Ovary (tissue), 9 donors: Measurements from ENCODE around the gene ANO10. TPM values are rescaled to one million over a fixed set of nuclear protein-coding genes. Genes with fewer than 3 reads are reported as not detected.

Experiments
- DNase-seq, 5 donors: peaks; one replicate each; pipeline ENCODE4 v3.0.0-alpha.2; 2019 to 2020
- H3K27ac ChIP-seq, 2 donors: fragments of 200-600 bp; one replicate each; pipeline versions ENCODE4 v1.5.1 to v1.8.0; 2019 to 2022
- H3K27me3 ChIP-seq: fragments of 200-600 bp; one replicate; pipeline ENCODE4 v1.8.0; 2022
- H3K36me3 ChIP-seq: fragments of 200-600 bp; sonication (generic); one replicate; pipeline ENCODE4 v1.5.1; 2019
- H3K4me1 ChIP-seq: one replicate; pipeline ENCODE4 v1.8.1; 2013; ENCODE audit warnings: mild to moderate bottlenecking, moderate library complexity; ENCODE audit not compliant: insufficient read depth
- H3K4me3 ChIP-seq: fragments of 200-600 bp; sonication (generic); one replicate; pipeline ENCODE4 v1.5.1; 2017
- H3K9me3 ChIP-seq, 2 donors: fragments of 200-600 bp in 1 of 2; sonication (generic) in 1 of 2; one replicate each; pipeline versions ENCODE4 v1.5.1 to v1.8.1; 2013 to 2019; ENCODE audit warnings: mild to moderate bottlenecking in 1 of 2, moderate library complexity in 1 of 2
- EP300 ChIP-seq: sonication (generic); formaldehyde crosslinking; IDR thresholded peaks from one replicate; pipeline ENCODE4 v1.6.1; 2017; ENCODE audit warnings: antibody characterized with exemption
- POLR2A ChIP-seq: fragments of 450-650 bp; IDR thresholded peaks from one replicate; pipeline ENCODE4 v1.6.1; 2017; ENCODE audit warnings: antibody characterized with exemption, mild to moderate bottlenecking, moderate library complexity
- WGBS, 3 donors: extraction: QIAGEN DNeasy Blood & Tissue Kit in 1 of 3; methylation state at CpG; one replicate each; pipeline versions ENCODE4 v1.1.5 to v1.1.7; 2013 to 2017; 5-methylcytosine and 5-hydroxymethylcytosine counted together
- intact Hi-C, 4 donors: fragments of 100-400 bp; cut with DNase I; formaldehyde crosslinking; loops; one replicate each; pipeline versions ENCODE4 v1.11.0 to v1.15.1; 2022 to 2023
- polyA plus RNA-seq, 2 donors: library from polyadenylated mRNA; stranded (reverse); fragments of 200-250 nt in 1 of 2; fragments of 350-450 nt in 1 of 2; fragmentation: Illumina TruSeq in 1 of 2; extraction: RNeasy Lipid Tissue Mini Kit (QIAGEN cat#74804) in 1 of 2; gene quantifications; one replicate each; pipeline ENCODE4 v1.2.3, GENCODE V29; 2013 to 2014
- total RNA-seq, 7 donors: library from RNA; depleted of rRNA in 2 of 7; stranded (reverse); fragments of >200 nt in 2 of 7; fragmentation: NEBNext Ultra II Directional in 3 of 7; extraction: Animal tissue kit (Norgen Biotek cat#: 25700) in 3 of 7; gene quantifications; one replicate each; pipeline versions ENCODE4 v1.1.0 to v1.2.4, GENCODE V29; 2016 to 2023
- TF ChIP-seq, protein P1 (sequence below), 3 donors: fragments of 450-650 bp in 2 of 3; fragments of 200-600 bp in 1 of 3; IDR thresholded peaks; one replicate each; pipeline versions ENCODE4 v1.5.1 to v1.8.0; 2016 to 2022; ENCODE audit warnings: antibody characterized with exemption in 3 of 3, mild to moderate bottlenecking in 1 of 3
- donor health status: DM: no; HTN: no; CAD: no; lungs with moderate emphysema.
- donor health status: DM: no; HTN: no; CAD: no.
- donor health status: Bipolar disorder and iron deficiency.
- donor health status: DM: yes; HTN: yes; CAD: no.
- donor health status: DM: no; HTN: no; CAD: no.
- donor health status: DM: yes; HTN: yes; CAD: no.

Gene ANO10
- total and polyA plus RNA-seq, 9 donors = 12.2 to 58.7 (median 21.7) TPM

DNA sequence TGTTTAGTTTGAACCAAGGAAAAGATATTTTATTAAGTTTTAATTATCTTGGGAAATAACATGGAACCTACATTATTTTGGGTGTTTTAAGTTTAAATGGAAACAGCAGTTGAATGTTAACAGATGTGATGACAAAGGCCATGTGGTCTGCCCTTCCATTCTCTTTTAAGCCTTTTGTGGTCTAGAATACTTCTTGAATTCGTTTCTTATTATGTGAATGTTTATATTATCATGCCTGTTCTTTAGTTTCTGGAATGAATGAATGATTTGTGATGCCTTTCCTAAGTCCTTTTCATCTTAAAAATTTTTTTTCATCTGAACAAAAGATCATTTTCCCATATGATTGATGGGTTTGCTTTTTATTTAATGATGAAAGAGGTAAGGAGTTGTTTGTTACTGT lies 290.8 kb downstream of the ANO10 start:
- Histone ChIP-seq H3K27ac (no peak overlapping the region), H3K9me3 (no peaks in the 10 kb centered on the region), H3K4me1 (peaks cover 6% of the 10 kb centered on the region), H3K27me3 (no peaks in the 10 kb centered on the region), H3K4me3 (no peak overlapping the region), H3K36me3 (no peaks in the 10 kb centered on the region)
- DNase-seq = no peak
- TF ChIP-seq EP300 (no peak), POLR2A (no peak)
- TF ChIP-seq, protein P1, sequence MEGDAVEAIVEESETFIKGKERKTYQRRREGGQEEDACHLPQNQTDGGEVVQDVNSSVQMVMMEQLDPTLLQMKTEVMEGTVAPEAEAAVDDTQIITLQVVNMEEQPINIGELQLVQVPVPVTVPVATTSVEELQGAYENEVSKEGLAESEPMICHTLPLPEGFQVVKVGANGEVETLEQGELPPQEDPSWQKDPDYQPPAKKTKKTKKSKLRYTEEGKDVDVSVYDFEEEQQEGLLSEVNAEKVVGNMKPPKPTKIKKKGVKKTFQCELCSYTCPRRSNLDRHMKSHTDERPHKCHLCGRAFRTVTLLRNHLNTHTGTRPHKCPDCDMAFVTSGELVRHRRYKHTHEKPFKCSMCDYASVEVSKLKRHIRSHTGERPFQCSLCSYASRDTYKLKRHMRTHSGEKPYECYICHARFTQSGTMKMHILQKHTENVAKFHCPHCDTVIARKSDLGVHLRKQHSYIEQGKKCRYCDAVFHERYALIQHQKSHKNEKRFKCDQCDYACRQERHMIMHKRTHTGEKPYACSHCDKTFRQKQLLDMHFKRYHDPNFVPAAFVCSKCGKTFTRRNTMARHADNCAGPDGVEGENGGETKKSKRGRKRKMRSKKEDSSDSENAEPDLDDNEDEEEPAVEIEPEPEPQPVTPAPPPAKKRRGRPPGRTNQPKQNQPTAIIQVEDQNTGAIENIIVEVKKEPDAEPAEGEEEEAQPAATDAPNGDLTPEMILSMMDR (IDR thresholded peaks at IDR 0.05) = no peak
- WGBS, 3 donors = 38 to 52% (median 51%) methylated on average over 1 of the region's 1 CpG
- intact Hi-C loops = no loop called here

DNA sequence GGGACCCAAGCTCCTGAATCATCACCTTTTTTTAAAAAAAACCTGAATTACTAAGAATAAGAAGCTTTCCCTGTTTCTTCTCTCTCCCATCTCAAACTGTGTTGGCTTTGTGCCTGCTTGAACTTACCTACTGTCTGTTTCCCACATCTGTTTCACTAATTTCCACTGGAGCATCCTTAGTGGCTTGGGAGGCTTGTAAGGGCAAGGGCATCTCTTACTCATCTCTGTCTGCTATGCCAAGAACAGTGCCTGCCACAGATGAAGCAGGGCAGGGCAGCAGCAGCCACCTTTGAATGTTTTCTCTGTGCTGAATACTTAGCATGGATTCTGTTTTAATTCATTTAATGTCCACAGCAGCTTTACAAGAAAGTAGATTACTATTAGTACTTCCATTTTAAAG lies 293.2 kb downstream of the ANO10 start:
- intact Hi-C loops = no loop called here
- no peak overlapping the region for H3K27ac ChIP-seq
- TF ChIP-seq, protein P1 (IDR thresholded peaks at IDR 0.05) = no peak
- TF ChIP-seq POLR2A (no peak), EP300 (no peak)

DNA sequence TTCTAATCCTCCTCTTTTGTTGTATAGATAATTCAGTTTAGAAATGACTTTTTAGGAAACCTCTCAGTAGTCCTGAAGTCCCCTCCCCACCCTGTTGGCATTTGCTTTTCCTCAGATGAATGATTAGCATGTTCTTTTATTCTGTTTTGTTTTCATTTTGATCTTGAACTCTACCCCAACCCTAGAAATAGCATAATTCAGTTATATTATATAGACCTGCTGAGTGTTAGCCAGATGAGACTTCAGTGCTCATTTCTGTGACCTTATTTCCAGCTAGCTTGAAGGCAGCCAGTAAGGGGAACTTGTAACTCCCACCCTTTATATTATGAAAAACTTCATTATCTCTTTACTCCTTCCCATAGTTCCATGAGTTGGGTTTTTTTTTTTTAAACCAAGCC lies 294.2 kb downstream of the ANO10 start:
- intact Hi-C loops = no loop called here
- Histone ChIP-seq H3K4me1 (peaks cover 7% of the 10 kb centered on the region), H3K27ac (no peak overlapping the region)

More for the DNA sequence above, 293.2 kb downstream of the ANO10 start:
- peaks cover 7% of the 10 kb centered on the region for H3K4me1 ChIP-seq
- H3K27me3 ChIP-seq = no peaks in the 10 kb centered on the region
- no peak for DNase-seq
- H3K36me3 ChIP-seq = no peaks in the 10 kb centered on the region
- H3K4me3 ChIP-seq = no peak overlapping the region
- no peaks in the 10 kb centered on the region for H3K9me3 ChIP-seq

GRCh38 chr3:43326891-43327581 lies 294.8 kb downstream of the ANO10 start:
- no peak overlapping the region for H3K27ac ChIP-seq
- TF ChIP-seq POLR2A (no peak), EP300 (no peak)
- TF ChIP-seq, protein P1 (IDR thresholded peaks at IDR 0.05) = no peak
- 33 to 46% (median 36%) methylated on average over 3 of the region's 3 CpGs for WGBS, 3 donors
- intact Hi-C loops = no loop called here
- H3K27me3 ChIP-seq = no peaks in the 10 kb centered on the region
- DNase-seq = no peak
- H3K9me3 ChIP-seq = no peaks in the 10 kb centered on the region
- no peaks in the 10 kb centered on the region for H3K36me3 ChIP-seq
- peaks cover 7% of the 10 kb centered on the region for H3K4me1 ChIP-seq
- H3K4me3 ChIP-seq = no peak overlapping the region

More for the DNA sequence above, 294.2 kb downstream of the ANO10 start:
- TF ChIP-seq, protein P1 (IDR thresholded peaks at IDR 0.05) = no peak
- TF ChIP-seq EP300 (no peak), POLR2A (no peak)
- Histone ChIP-seq H3K36me3 (no peaks in the 10 kb centered on the region), H3K4me3 (no peak overlapping the region), H3K27me3 (no peaks in the 10 kb centered on the region), H3K9me3 (no peaks in the 10 kb centered on the region)
- no peak for DNase-seq
